Measurements from ENCODE around the gene B3GNT4. TPM values are rescaled to one million over a fixed set of nuclear protein-coding genes. Genes with fewer than 3 reads are reported as not detected.
A peak's percentile ranks its signal among the peaks of the same experiment; 100 is the strongest.

Gene B3GNT4
- total and polyA plus RNA-seq, 10 donors = 0.42 to 0.54 (median 0.49) TPM; not detected in 7

DNA sequence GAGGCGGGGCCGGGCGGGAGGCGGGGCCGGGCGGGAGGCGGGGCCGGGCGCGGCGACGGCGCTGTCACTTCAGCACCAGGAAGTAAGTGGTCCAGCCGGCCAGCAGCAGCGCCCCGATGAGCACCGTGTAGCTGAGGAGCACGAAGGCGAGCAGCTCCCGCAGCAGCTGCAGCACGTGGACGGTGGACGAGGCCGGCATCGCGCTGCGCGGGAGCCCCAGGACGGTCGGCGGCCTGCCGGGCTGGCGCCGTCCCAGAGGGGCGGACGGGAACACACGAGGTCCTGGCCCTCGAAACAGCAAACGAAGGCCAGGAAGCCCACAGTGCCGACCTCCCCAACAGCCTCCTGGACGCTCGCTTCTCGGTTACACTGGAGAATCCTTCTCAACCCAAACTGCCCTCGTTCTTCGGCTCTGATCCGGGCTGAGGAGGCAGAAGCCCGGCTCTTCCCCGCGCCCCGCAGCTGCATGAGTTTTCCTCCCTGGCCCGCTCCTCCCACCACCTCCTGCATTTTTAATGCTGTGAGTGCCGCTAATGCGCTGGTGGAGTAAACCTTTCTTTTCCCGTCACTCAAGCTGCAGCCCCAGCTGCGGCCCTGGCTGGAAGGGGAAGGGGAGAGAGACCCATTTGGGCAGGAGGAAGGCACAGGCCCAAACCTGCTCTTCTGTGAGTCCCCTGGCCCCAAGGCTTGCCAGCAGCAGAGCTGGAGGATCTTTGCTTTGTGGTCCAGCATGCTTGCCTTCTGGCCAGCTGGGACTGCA, 23.0 kb downstream of the B3GNT4 start:
- Histone ChIP-seq H3K4me3 (peak overlapping the region; percentile 11 to 95 (median 67)), H3K27me3 (replicated peaks in 1 of 7) (no peaks in the 10 kb centered on the region), H3K9me3 (no peaks in the 10 kb centered on the region), H3K27ac (peak overlapping the region in 6 of 8 donors; percentile 67 to 99 (median 96)), H3K36me3 (peaks cover 0 to 60% (median 39%) of the 10 kb centered on the region in 6 donors), H3K4me1 (peaks cover 18 to 63% (median 38%) of the 10 kb centered on the region in 6 donors)
- intact Hi-C loops (cut with DNase I; ENCODE audit: low total_unique reads) = no loop called here
- DNase-seq = peak; percentile 83
- WGBS, 5 donors = 6 to 23% (median 8%) methylated on average over 22 to 55 of the region's 55 CpGs
- TF ChIP-seq, protein P1, sequence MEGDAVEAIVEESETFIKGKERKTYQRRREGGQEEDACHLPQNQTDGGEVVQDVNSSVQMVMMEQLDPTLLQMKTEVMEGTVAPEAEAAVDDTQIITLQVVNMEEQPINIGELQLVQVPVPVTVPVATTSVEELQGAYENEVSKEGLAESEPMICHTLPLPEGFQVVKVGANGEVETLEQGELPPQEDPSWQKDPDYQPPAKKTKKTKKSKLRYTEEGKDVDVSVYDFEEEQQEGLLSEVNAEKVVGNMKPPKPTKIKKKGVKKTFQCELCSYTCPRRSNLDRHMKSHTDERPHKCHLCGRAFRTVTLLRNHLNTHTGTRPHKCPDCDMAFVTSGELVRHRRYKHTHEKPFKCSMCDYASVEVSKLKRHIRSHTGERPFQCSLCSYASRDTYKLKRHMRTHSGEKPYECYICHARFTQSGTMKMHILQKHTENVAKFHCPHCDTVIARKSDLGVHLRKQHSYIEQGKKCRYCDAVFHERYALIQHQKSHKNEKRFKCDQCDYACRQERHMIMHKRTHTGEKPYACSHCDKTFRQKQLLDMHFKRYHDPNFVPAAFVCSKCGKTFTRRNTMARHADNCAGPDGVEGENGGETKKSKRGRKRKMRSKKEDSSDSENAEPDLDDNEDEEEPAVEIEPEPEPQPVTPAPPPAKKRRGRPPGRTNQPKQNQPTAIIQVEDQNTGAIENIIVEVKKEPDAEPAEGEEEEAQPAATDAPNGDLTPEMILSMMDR (IDR thresholded peaks at IDR 0.05 in 8 of 11, conservative IDR thresholded peaks at IDR 0.05 in 3 of 11) = peak in 1 of 11 experiments; percentile 18
- TF ChIP-seq POLR2A (IDR thresholded peaks at IDR 0.05) = no peak
- no peak for TF ChIP-seq POLR2AphosphoS5 (IDR thresholded peaks at IDR 0.05)

DNA sequence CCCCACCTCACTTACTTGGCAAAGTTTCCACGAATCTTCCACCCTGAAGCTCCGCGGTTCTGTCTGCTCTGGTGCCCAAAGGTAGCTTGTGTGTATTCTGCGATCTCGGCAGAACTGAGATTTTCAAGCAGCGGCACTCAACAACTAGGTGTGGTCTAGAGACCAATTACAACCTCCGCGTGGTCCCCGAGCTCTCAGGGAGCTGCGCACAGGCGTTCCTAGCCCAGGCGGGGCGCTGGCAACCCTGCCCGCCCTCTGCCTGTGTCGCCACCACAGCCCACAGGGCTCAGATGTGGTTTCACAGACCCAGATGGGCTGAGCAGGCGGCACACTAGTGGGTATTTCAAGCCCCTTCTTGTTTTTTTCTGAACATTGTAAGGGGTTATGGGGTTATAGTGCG, 23.8 kb downstream of the B3GNT4 start:
- H3K27ac ChIP-seq = peak overlapping the region in 3 of 8 donors; percentile 97 to 99 (median 98)
- H3K27me3 ChIP-seq (replicated peaks in 1 of 7) = no peaks in the 10 kb centered on the region
- 70 to 87% (median 82%) methylated on average over 17 of the region's 17 CpGs for WGBS, 5 donors
- no peaks in the 10 kb centered on the region for H3K9me3 ChIP-seq
- intact Hi-C loops (cut with DNase I; ENCODE audit: low total_unique reads) = no loop called here
- TF ChIP-seq POLR2AphosphoS5 (IDR thresholded peaks at IDR 0.05) (peak in 2 of 3 donors; percentile 27 to 59), POLR2A (IDR thresholded peaks at IDR 0.05) (no peak)
- peak; percentile 86 for DNase-seq
- H3K36me3 ChIP-seq = peaks cover 0 to 60% (median 41%) of the 10 kb centered on the region in 6 donors
- H3K4me3 ChIP-seq = peak overlapping the region in 1 of 8 donors; percentile 88
- peaks cover 18 to 56% (median 38%) of the 10 kb centered on the region in 6 donors for H3K4me1 ChIP-seq

DNA sequence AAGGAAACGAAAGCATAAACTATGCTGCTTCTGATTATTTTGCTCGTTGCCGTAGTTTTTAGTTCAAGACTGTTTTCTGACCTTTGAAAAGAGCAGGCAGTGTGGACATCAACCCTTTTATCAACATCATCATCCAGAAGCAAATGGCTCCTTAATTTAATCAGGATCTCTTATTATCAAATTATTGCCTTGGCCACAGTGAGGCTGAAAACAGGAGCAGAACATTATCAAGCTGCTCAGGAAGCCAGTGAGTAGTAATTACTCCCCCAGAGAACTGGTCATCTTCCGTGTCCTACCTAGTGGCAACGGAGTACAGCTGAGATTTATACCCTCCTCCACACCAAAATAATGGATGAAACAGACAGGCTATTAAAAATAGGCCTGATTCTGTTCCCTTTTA, 24.6 kb downstream of the B3GNT4 start:
- intact Hi-C loops (cut with DNase I; ENCODE audit: low total_unique reads) = no loop called here
- no peak for TF ChIP-seq POLR2AphosphoS5 (IDR thresholded peaks at IDR 0.05)
- TF ChIP-seq, protein P1 (IDR thresholded peaks at IDR 0.05 in 8 of 11, conservative IDR thresholded peaks at IDR 0.05 in 3 of 11) = no peak
- TF ChIP-seq POLR2A (IDR thresholded peaks at IDR 0.05) = no peak
- Histone ChIP-seq H3K36me3 (peaks cover 0 to 60% (median 42%) of the 10 kb centered on the region in 6 donors), H3K4me1 (peaks cover 18 to 49% (median 36%) of the 10 kb centered on the region in 6 donors), H3K4me3 (peak overlapping the region in 1 of 8 donors; percentile 88), H3K9me3 (no peaks in the 10 kb centered on the region), H3K27ac (peak overlapping the region in 2 of 8 donors; percentile 97 to 98), H3K27me3 (replicated peaks in 1 of 7) (no peaks in the 10 kb centered on the region)
- no peak for DNase-seq
- WGBS, 5 donors = 83 to 93% (median 91%) methylated on average over 5 of the region's 5 CpGs

DNA sequence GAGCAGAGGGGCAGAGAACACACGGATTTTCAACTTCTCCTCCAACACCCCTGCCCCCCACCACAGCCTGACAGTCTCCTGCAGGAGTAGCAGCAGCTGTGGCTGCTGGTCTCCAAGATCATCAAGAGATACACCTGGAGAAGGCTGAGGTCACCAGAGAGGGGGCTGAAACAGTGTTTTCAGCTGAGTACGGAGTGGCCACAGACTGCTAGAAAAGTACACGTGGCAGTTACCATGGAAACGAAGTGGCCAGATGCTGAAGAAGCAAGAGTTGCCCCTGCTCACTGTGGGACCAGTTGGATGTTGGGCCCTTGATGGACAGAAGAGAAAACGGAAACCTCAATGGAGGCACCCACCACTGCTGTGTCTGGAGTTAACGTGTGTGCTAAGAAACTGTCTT, 27.3 kb downstream of the B3GNT4 start:
- WGBS, 5 donors = 71 to 93% (median 79%) methylated on average over 6 of the region's 6 CpGs

More for the DNA sequence above, 27.3 kb downstream of the B3GNT4 start:
- Histone ChIP-seq H3K27ac (no peak overlapping the region), H3K9me3 (no peaks in the 10 kb centered on the region), H3K4me3 (no peak overlapping the region), H3K36me3 (peaks cover 0 to 72% (median 64%) of the 10 kb centered on the region in 6 donors), H3K4me1 (peaks cover 6 to 23% (median 12%) of the 10 kb centered on the region in 6 donors), H3K27me3 (replicated peaks in 1 of 7) (no peaks in the 10 kb centered on the region)
- TF ChIP-seq POLR2A (IDR thresholded peaks at IDR 0.05) (no peak), POLR2AphosphoS5 (IDR thresholded peaks at IDR 0.05) (no peak)
- TF ChIP-seq, protein P1 (IDR thresholded peaks at IDR 0.05 in 8 of 11, conservative IDR thresholded peaks at IDR 0.05 in 3 of 11) = no peak
- DNase-seq = no peak
- intact Hi-C loops (cut with DNase I; ENCODE audit: low total_unique reads) = no loop called here
